PC-9 (cell line): ENCODE results near the gene DOHH.

Experiments used
- CTCF ChIP-seq: fragments of 200-600 bp; sonication (generic); conservative IDR thresholded peaks from 2 replicates; pipeline ENCODE4 v1.6.1; 2017; ENCODE audit warnings: mixed run types, antibody characterized with exemption, mild to moderate bottlenecking, moderate library complexity
- EZH2 ChIP-seq: fragments of 200-600 bp; sonication (generic); IDR thresholded peaks from 2 replicates; pipeline ENCODE4 v1.8.0; 2017; ENCODE audit warnings: antibody characterized with exemption, low read depth

GRCh38 chr19:3462991-3463713, 37.3 kb downstream of the DOHH start:
- TF ChIP-seq CTCF (no peak), EZH2 (no peak)
